Measurements from ENCODE around the gene DDHD1.

The DDHD1 gene

GRCh38 chr14:53042480-53042879, 110.6 kb downstream of the DDHD1 start:
- no peaks in the 10 kb centered on the region for H3K9me2 ChIP-seq (replicated peaks; ENCODE audit: low read depth, low read length)
- no peak overlapping the region for H3K4me3 ChIP-seq (ENCODE audit: low read length, poor library complexity, severe bottlenecking)
- no peak for TF ChIP-seq EZH2phosphoT487 (IDR thresholded peaks at IDR 0.05; ENCODE audit: borderline replicate concordance)
- no peak for TF ChIP-seq CTCF (conservative IDR thresholded peaks at IDR 0.05; ENCODE audit: low read length)
- H3K4me1 ChIP-seq (ENCODE audit: insufficient read depth, low read length, poor library complexity, severe bottlenecking): no peaks in the 10 kb centered on the region
- H3K9ac ChIP-seq (ENCODE audit: low read depth, low read length, poor library complexity, severe bottlenecking): no peak overlapping the region
- no peaks in the 10 kb centered on the region for H3K27me3 ChIP-seq (ENCODE audit: insufficient read depth, low read length, poor library complexity, severe bottlenecking)
- H3F3A ChIP-seq (ENCODE audit: low read depth): no peaks in the 10 kb centered on the region
- H2AFZ ChIP-seq (ENCODE audit: low read length): no peak overlapping the region
- no peak overlapping the region for H3K4me2 ChIP-seq (ENCODE audit: low read depth, low read length, poor library complexity, severe bottlenecking)
- no peaks in the 10 kb centered on the region for H4K20me1 ChIP-seq (ENCODE audit: insufficient read depth, low read length, poor library complexity, severe bottlenecking)
- peaks cover 5% of the 10 kb centered on the region; the same call in 1 of the 2 replicates for H3K36me3 ChIP-seq (ENCODE audit: insufficient read depth, low read length)
- H3K79me2 ChIP-seq (ENCODE audit: insufficient read depth, low read length): no peaks in the 10 kb centered on the region
- H3K9me3 ChIP-seq (ENCODE audit: insufficient read depth, low read depth, low read length): no peaks in the 10 kb centered on the region

DNA sequence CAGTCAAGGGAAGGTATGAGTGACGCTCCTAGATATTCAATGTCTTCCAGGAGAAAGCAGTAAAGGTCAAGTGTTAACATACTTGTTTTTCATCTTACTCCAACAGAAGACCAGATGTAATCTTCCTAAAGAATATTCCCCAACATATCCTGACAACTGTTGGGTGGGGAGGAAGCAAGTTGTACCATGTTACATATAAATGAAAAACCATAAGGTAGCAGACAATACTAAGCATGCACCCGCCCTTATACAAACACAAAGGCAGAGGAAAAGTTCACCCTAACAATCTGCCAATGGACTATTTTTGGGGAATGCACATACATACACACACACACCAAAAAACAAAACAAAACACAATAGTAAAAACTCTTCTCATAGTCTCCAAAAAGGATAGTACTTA, 112.1 kb downstream of the DDHD1 start:
- no peak overlapping the region for H3K4me2 ChIP-seq (ENCODE audit: low read depth, low read length, poor library complexity, severe bottlenecking)
- no peaks in the 10 kb centered on the region for H4K20me1 ChIP-seq (ENCODE audit: insufficient read depth, low read length, poor library complexity, severe bottlenecking)

DNA sequence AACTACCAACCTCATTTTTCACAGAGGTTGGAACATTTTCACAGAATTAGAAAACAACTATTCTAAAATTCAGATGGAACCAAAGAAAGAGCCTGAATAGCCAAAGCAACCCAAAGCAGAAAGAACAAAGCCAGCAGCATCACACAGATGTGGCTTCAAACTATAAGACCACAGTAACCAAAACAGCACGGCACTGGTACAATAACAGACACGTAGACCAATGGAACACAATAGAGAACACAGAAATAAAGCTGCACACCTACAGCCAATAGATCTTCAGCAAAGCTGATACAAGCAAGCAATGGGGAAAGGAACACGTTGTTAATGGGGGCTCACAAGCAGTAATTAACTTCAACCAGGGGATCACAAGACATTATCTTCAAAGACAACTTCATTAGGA, 114.5 kb downstream of the DDHD1 start:
- Histone ChIP-seq H3K9me3 (ENCODE audit: insufficient read depth, low read depth, low read length) (no peaks in the 10 kb centered on the region), H3K27me3 (ENCODE audit: insufficient read depth, low read length, poor library complexity, severe bottlenecking) (no peaks in the 10 kb centered on the region), H3F3A (ENCODE audit: low read depth) (no peaks in the 10 kb centered on the region), H3K36me3 (ENCODE audit: insufficient read depth, low read length) (peaks cover 8% of the 10 kb centered on the region; the same call in 1 of the 2 replicates), H3K9me2 (replicated peaks; ENCODE audit: low read depth, low read length) (no peaks in the 10 kb centered on the region), H3K4me2 (ENCODE audit: low read depth, low read length, poor library complexity, severe bottlenecking) (no peak overlapping the region), H3K9ac (ENCODE audit: low read depth, low read length, poor library complexity, severe bottlenecking) (no peak overlapping the region), H2AFZ (ENCODE audit: low read length) (no peak overlapping the region), H4K20me1 (ENCODE audit: insufficient read depth, low read length, poor library complexity, severe bottlenecking) (no peaks in the 10 kb centered on the region), H3K4me3 (ENCODE audit: low read length, poor library complexity, severe bottlenecking) (no peak overlapping the region), H3K4me1 (ENCODE audit: insufficient read depth, low read length, poor library complexity, severe bottlenecking) (no peaks in the 10 kb centered on the region), H3K79me2 (ENCODE audit: insufficient read depth, low read length) (no peaks in the 10 kb centered on the region)
- TF ChIP-seq EZH2phosphoT487 (IDR thresholded peaks at IDR 0.05; ENCODE audit: borderline replicate concordance) (no peak), CTCF (conservative IDR thresholded peaks at IDR 0.05; ENCODE audit: low read length) (no peak)

More for the DNA sequence above, 112.1 kb downstream of the DDHD1 start:
- H3K4me1 ChIP-seq (ENCODE audit: insufficient read depth, low read length, poor library complexity, severe bottlenecking): no peaks in the 10 kb centered on the region
- H3K27me3 ChIP-seq (ENCODE audit: insufficient read depth, low read length, poor library complexity, severe bottlenecking): no peaks in the 10 kb centered on the region
- no peaks in the 10 kb centered on the region for H3F3A ChIP-seq (ENCODE audit: low read depth)
- H3K4me3 ChIP-seq (ENCODE audit: low read length, poor library complexity, severe bottlenecking): no peak overlapping the region
- TF ChIP-seq CTCF (conservative IDR thresholded peaks at IDR 0.05; ENCODE audit: low read length): no peak
- TF ChIP-seq EZH2phosphoT487 (IDR thresholded peaks at IDR 0.05; ENCODE audit: borderline replicate concordance): no peak
- no peaks in the 10 kb centered on the region for H3K9me3 ChIP-seq (ENCODE audit: insufficient read depth, low read depth, low read length)
- H3K36me3 ChIP-seq (ENCODE audit: insufficient read depth, low read length): peaks cover 12% of the 10 kb centered on the region; the same call in 1 of the 2 replicates
- no peak overlapping the region for H2AFZ ChIP-seq (ENCODE audit: low read length)
- H3K9ac ChIP-seq (ENCODE audit: low read depth, low read length, poor library complexity, severe bottlenecking): no peak overlapping the region
- H3K9me2 ChIP-seq (replicated peaks; ENCODE audit: low read depth, low read length): no peaks in the 10 kb centered on the region
- no peaks in the 10 kb centered on the region for H3K79me2 ChIP-seq (ENCODE audit: insufficient read depth, low read length)
